Stimulated activated CD4-positive, alpha-beta T cell treated with anti-CD3 and anti-CD28 coated beads, Interleukin-4, amount 100 ng/mL, for 48 hours (primary cell): Measurements from ENCODE around the gene FNBP1L.
"Not testable (repeated sequence)": the region's sequence is repeated elsewhere in the genome, so short reads cannot be mapped to it uniquely, and the experiment has no call there.

Source experiments
- DNase-seq, 2 donors: peaks; one replicate each; pipeline ENCODE4 v3.0.0-alpha.2; 2020; ENCODE audit warnings: low read depth in 2 of 2

The FNBP1L gene

DNA sequence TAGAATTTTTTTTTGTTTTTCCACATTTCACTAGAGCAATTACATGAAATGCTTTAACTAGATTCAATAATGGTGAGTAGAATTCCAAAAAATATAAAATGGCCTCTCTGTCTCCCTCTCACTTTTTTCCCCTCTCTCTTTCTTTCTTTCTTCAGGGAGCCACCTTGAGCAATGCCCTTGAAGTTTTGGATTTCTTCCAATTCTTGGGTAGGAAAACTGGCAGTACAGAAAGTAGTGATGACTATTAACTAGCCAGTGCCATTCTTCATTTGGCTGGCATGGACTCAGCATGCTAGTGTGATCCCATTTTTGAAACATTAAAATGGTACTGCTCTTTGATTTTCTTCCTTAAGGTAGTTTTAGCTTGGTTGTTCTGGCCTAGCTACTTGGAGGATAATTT lies 4.5 kb upstream of the FNBP1L start:
- no peak for DNase-seq

- no peak for DNase-seq
Measured at GRCh38 chr1:93446837-93447451, 974 bp upstream of the FNBP1L start.

GRCh38 chr1:93448292-93448982 lies 519 bp downstream of the FNBP1L start:
- DNase-seq = no peak

GRCh38 chr1:93448983-93449804 lies 1.3 kb downstream of the FNBP1L start:
- no peak for DNase-seq

GRCh38 chr1:93450321-93450720 lies 2.4 kb downstream of the FNBP1L start:
- DNase-seq = no peak

- DNase-seq = no peak
Measured at GRCh38 chr1:93453911-93454310, 6.0 kb downstream of the FNBP1L start.

GRCh38 chr1:93459126-93459525 lies 11.2 kb downstream of the FNBP1L start:
- no peak for DNase-seq

- DNase-seq = no peak
Measured at GRCh38 chr1:93461236-93461635, 13.3 kb downstream of the FNBP1L start.

DNA sequence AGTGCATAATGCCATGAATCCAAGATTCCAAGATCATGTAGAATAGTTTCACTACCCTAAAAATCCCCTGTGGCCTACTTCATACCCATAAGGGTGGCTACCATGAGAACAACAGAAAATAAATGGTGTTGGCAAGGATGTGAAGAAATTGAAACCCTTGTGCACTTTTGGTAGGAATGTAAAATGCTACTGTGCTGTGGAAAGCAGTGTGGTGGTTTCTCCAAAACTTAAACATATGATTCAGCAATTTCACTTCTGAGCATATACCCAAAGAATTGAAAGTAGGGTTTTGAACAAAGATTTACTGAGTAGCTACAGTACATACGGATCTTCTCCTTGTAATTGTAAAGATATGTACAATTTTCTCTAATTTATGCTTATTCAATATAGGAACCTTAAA lies 16.0 kb downstream of the FNBP1L start:
- DNase-seq = no peak

GRCh38 chr1:93465371-93466082 lies 17.6 kb downstream of the FNBP1L start:
- not testable (repeated sequence) for DNase-seq

- no peak for DNase-seq
Measured at GRCh38 chr1:93467606-93468005, 19.7 kb downstream of the FNBP1L start.

- no peak for DNase-seq
Measured at GRCh38 chr1:93468662-93469061, 20.7 kb downstream of the FNBP1L start.

DNA sequence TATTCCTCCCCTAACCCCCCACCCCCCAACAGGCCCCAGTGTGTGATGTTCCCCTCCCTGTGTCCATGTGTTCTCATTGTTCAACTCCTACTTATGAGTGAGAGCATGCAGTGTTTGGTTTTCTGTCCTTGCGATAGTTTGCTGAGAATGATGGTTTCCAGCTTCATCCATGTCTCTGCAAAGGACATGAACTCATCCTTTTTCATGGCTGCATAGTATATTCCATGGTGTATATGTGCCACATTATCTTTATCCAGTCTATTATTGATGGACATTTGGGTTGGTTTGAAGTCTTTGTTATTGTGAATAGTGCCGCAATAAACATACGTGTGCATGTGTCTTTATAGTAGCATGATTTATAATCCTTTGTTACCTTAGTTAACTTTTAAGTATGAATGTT lies 21.3 kb downstream of the FNBP1L start:
- not testable (repeated sequence) for DNase-seq

DNA sequence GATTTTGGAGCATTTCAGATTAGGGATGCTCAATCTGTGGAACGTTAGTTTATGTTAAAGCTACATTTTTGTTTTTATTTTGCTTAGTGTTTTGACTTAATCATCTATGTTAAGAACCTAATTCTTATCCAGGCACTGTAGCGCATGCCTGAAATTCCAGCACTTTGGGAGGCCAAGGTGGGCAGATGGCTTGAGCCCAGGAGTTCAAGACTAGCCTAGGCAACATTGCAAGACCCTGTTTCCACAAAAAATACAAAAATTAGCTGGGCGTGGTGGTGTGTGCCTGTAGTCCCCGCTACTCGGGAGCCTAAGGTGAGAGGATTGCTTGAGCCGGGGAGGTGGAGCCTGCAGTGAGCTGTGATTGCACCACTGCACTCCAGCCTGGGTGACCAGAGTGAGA lies 23.4 kb downstream of the FNBP1L start:
- DNase-seq = no peak

DNA sequence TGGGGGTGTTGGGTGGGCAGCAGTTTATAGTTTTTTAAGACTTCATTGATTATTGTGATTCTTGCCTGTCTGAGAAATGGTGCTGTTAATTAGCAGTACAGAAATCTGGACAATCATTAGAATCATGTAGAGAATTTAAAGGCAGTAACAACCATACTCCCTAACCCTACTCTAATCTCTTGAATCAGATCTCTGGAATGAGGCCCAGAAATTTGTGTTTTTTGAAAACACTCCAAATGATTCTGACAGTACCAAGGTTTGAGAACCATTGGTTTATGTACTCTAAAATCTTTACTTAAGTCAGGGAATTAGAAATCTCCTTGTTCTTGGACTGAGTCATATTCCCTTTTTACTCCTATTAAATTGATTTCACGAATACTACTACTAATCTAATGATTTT lies 24.0 kb downstream of the FNBP1L start:
- DNase-seq = no peak

DNA sequence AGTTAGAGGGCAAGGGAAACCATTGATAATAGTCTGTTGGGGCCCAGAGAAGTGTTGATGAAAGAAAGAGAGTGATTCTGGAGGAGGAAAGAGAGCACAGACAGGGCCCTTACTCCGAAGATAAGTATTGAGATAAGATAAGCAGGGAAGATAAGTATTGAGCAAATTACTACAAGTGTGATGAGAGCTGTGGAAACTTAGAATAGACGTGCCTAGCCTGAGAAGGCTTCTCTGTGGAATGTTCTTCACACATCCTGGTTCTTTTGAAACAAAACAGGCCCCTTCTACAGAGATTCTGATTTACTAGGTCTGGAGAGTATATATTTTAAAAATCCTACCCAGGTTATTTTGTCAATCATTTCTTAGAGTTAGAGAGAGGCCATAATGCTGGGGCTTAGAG lies 26.4 kb downstream of the FNBP1L start:
- no peak for DNase-seq

DNA sequence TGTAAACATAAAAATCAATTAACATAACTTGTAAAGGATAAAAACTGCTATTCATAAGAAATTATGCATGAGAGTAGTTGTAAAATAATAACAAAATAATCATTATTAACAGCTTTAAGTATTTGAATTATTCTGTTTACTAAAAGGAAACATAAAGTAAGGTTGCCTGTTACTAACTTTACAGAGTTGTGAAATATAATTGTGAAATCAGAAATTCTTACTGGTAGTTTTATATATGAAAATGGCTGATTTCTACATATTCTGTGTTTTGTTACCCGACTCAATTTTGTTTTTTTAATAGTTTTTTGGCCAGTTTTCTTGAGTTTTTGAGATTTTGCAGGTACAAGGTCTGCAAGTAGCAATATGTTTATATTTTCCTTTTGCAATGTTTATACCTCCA lies 27.8 kb downstream of the FNBP1L start:
- DNase-seq = no peak

- not testable (repeated sequence) for DNase-seq
Measured at GRCh38 chr1:93479133-93479745, 31.3 kb downstream of the FNBP1L start.

- not testable (repeated sequence) for DNase-seq
Measured at GRCh38 chr1:93481899-93482298, 34.0 kb downstream of the FNBP1L start.

DNA sequence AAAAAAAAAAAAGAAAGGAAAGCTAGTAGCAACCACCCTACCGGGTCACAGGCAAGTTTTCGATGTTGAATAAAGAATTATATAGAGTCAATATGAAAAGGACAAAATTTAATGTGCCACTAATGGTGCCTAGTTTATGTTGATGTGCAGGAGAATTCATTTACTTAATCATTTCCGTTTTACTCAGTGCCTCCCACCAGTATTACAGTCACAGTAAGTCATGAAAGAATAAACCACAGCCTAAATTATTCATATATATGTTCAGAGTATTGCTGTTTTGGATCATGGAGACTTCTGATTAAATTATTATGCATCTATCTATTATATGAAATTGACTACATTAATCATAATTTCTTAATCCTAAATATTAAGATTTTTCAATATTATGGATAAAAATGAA lies 35.3 kb downstream of the FNBP1L start:
- no peak for DNase-seq

DNA sequence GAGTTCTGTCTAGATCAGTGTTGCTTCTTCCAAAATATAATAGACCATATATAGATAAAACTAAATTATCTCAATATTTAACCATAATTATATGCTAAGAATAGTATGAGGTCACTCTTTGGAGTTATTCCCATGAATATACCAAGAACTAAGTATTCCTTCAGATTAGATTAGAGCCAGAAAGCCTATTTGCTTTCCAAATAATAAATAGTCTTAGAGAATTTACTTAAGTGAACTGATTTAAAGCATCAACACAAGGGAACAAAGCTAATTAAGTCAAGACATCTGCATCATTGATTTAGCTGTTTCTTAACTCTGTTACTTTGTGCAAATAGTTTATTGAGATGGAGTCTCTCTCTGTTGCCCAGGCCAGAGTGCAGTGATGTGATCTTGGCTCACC lies 35.7 kb downstream of the FNBP1L start:
- no peak for DNase-seq

- no peak for DNase-seq
Measured at GRCh38 chr1:93488207-93488606, 40.3 kb downstream of the FNBP1L start.
